Epithelial cell of prostate (primary cell): Measurements from ENCODE around the gene NPHP4.
"Not testable (repeated sequence)": the region's sequence is repeated elsewhere in the genome, so short reads cannot be mapped to it uniquely, and the experiment has no call there.

ENCODE experiments used
- DNase-seq: peaks from one replicate; pipeline ENCODE4 v3.0.0-alpha.2; 2011; ENCODE audit warnings: low read depth, low spot score
- H3K27ac ChIP-seq: fragments of 450-650 bp; 2 replicates; pipeline ENCODE4 v1.5.1; 2017; ENCODE audit warnings: mild to moderate bottlenecking

The NPHP4 gene

DNA sequence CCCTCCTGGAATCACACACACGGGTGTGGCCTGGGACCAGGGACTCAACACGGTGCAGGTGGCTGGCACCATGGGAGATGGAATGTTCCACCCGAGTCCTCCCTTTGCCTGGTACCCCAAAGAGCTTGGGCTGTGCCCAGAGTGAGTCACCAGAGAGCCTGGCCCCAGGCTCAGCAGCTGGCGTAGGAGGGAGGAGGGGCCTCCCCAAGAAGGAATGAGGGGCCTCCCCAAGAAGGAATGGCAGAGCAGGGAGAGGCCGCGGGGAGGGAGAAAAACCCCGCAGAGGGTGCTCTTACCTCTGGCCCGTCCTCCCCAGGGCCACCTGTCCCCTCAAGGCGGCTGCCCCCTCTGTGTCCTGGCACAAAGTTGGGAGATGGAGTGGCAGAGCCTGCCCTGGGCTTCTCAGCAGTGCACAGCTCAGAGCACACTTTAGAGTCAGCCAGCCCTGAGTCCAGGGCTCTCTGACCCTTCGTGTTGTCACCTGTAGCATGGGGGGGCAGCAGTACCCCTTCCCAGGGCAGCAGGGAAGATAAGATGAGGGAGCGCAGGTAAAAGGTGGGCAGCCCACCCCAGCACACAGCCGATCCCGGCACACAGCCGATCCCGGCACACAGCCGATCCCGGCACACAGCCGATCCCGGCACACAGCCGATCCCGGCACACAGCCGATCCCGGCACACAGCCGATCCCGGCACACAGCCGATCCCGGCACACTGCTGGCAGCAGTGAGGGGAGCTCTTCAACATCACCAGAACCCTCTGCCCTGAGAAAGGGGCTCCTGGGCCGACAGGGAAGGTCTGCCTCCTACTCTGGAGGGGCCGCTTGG, 33.3 kb upstream of the NPHP4 start:
- no peak for DNase-seq
- peak overlapping the region; percentile 57 for H3K27ac ChIP-seq

DNA sequence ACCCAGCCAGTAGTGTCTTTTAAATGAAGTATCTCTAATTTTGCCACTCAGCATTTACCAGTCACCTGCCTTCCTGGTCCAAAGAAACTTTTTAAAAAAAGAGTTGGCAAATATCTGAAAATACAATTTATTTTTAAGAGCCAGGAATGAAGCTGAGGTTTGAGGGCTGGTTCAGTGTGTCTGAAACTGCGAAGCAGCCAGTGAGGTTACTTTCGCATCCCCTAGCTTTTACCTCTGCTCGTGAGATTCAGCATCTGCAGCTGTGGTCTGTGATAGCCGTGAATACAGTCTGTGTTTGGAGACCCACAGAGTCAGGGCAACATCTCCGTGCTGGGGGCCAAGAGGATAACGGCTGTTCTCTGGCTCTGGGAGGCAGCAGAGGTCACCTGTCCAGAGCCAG, 32.2 kb upstream of the NPHP4 start:
- DNase-seq = no peak
- no peak overlapping the region for H3K27ac ChIP-seq

DNA sequence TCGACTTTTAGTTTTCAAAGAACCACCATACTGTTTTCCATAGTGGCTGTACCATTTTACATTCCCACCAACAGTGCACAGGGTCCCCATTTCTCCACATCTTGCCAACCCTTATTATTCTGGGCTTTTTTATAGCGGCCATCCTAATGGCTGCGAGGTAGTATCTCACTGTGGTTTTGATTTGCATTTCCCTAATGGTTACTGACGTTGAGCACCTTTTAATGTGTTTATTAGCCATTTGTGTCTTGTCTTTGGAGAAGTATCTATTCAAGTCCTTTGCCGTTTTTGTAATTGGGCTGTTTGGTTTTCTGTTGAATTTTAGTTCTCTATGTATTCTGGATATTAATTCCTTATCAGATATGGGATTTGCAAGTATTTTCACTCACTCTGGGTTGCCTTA, 31.1 kb upstream of the NPHP4 start:
- DNase-seq = no peak

GRCh38 chr1:6022193-6022592, 30.0 kb upstream of the NPHP4 start:
- no peak for DNase-seq
- no peak overlapping the region for H3K27ac ChIP-seq

More for the DNA sequence above, 31.1 kb upstream of the NPHP4 start:
- no peak overlapping the region for H3K27ac ChIP-seq

GRCh38 chr1:6019166-6019845, 27.1 kb upstream of the NPHP4 start:
- no peak for DNase-seq

GRCh38 chr1:6017654-6018053, 25.4 kb upstream of the NPHP4 start:
- H3K27ac ChIP-seq, DNase-seq: not testable (repeated sequence)

More at GRCh38 chr1:6019166-6019845, 27.1 kb upstream of the NPHP4 start:
- no peak overlapping the region for H3K27ac ChIP-seq

DNA sequence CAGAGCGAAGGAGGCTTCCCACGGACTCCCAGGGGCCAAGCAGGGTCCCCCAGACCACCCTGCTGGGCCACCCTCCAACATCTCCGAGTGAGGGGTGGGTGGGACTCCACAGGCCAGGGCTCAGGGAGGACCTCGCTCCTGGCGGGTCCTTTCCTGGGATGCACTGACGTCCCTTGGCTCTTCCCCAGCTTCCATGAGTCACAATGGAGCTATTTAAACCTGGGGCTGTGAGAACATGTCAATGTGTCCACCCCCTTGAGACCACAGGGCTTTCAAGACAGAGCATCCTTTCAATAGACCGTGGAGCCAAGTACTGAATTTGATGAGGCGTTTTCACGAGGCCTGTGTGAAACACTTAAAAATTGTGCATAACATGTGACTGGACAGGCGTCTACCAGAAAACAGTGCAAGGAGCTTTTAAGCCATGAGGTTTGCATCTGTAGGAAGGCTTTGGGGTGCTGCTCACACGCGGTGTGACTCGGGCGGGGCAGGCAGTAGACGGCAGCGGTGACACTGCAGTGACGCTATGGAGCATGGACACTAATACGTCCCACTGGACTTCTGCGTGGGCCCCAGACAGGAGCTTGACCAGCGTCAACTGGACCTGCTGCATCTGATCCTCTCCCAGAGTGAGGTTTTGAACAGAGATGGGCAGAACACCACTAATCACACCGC, 24.1 kb upstream of the NPHP4 start:
- DNase-seq = peak; percentile 61
- H3K27ac ChIP-seq = no peak overlapping the region

- DNase-seq = no peak
- H3K27ac ChIP-seq = no peak overlapping the region
Measured at GRCh38 chr1:6014130-6014999, 22.1 kb upstream of the NPHP4 start.

GRCh38 chr1:6013491-6013890, 21.3 kb upstream of the NPHP4 start:
- DNase-seq = no peak
- no peak overlapping the region for H3K27ac ChIP-seq

DNA sequence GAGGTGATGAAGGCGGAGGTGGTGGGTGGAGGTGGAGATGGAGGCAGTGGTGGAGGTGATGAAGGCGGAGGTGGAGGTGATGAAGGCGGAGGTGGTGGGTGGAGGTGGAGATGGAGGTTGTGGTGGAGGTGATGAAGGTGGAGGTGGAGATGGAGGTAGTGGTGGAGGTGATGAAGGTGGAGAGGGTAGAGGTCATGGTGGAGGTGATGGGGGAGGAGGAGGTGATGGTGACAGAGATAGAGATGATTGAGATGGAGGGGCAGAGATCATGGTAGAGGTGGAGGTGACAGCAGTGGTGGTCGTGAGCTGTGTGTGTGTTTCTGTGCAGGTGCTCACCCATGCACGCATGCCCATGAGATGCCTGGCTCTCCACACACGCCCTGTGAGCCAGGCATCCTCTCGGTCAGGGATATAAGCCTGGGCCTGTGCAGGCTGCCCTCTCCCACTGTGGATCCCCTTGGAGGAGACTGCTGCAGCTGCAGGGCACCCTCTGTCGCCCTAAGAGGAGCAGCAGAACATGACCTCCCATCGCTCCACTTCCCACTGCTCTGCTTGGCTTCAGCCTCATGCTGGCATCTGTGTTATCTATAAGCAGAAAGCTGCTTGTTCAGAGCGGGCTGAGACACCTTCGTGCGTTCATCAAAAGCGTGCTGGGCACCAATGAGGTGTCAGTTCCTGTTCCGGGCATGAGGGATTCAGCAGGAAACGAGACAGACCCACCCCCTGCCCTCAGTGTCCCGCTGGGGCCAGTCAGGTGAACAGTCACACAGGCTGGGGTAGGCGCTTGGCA, 20.5 kb upstream of the NPHP4 start:
- no peak overlapping the region for H3K27ac ChIP-seq
- DNase-seq = no peak

DNA sequence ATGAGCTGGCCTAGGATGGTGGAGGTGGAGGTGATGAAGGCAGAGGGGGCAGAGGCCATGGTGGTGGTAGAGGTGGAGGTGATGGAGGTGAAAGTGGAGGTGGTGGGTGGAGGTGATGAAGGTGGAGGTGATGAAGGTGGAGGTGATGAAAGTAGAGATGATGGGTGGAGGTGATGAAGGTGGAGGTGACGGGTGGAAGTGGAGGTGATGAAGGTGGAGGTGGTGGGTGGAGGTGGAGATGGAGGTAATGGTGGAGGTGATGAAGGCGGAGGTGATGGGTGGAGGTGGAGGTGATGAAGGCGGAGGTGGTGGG, 19.7 kb upstream of the NPHP4 start:
- DNase-seq = no peak
- H3K27ac ChIP-seq = no peak overlapping the region

GRCh38 chr1:6011161-6011945, 19.1 kb upstream of the NPHP4 start:
- DNase-seq = no peak
- H3K27ac ChIP-seq = no peak overlapping the region

DNA sequence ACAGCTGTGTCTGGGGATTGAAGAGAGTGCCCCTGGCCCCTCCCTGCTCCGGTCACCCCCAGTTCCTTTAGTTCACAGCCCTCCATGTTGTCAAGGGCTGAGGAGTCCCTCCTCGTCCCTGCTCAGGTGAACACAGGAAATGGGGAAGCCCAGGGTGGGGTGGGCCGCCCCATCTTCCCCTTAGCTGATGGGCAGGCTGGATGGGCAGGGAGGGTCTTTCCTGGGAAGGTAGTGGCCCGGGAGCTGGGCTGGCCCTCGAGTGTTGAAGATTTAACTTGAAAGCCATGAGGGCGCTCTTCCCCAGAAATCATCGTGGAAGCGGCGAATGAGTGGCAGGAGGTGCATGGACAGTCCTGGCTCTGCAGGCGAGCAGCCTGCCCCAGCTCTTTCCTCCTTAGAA, 18.3 kb upstream of the NPHP4 start:
- DNase-seq = no peak
- H3K27ac ChIP-seq = no peak overlapping the region

- H3K27ac ChIP-seq = no peak overlapping the region
- DNase-seq = no peak
Measured at GRCh38 chr1:6009120-6010040, 17.2 kb upstream of the NPHP4 start.

DNA sequence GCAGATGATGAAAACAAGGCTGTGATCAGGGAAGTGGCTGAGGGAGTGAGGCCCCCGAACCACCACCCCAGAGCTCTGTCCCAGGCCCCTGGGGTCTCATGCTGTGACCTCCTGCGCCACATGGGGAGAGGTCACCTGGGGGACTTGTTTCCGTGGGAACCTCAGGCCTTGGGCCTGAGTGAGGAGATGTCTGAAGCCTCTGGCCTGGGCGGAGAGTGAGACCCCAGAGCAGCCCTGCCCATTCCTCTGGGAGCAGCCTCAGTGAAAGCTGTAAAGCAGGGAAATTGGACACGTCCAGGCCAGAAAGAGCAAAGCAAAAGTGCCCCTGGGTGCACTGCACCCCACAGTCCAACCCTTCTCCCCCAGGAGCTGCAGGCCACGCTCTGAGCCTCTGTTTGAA, 16.5 kb upstream of the NPHP4 start:
- DNase-seq = no peak
- H3K27ac ChIP-seq = no peak overlapping the region

GRCh38 chr1:6008084-6008415, 15.8 kb upstream of the NPHP4 start:
- DNase-seq = no peak
- H3K27ac ChIP-seq = no peak overlapping the region

DNA sequence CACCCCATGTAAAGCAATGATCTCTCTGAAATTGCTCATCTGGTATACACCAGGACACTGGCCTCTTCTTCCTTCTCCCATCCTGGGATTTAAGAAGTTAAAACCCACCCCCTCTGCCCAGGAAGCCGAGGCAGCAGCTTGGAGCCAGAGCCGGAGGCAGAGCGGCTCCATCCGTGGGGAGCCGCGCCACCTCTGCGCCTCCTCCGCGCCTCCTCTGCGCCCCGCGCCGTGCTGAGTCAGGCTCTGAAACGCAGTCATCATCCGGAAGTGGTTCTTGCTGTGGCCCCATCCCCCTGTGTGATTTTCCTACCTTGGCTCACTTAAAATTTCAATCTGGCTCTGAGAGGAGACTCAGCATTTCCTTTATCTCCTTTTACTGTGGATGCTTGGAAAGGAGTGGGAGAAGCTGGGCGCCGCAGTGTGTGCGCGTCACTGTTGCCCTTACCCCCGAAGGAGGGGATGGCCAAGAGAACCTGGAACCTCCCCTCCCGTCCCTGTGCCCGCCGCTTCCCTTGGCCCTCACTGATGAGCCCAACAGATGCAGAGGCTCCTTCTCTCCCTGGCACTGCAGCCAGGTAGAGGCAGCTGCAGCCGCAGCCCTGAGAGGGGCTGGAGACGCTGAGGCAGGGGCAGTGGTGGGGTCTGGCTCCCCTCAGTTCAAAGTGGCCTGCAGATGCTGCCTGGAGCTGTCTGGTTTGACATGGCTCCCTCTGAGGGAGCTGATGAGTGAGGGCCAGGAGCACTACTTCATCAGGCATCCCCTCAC, 15.3 kb upstream of the NPHP4 start:
- H3K27ac ChIP-seq = no peak overlapping the region
- DNase-seq = no peak
